ENCODE data around the gene APLP2.
"Not testable (repeated sequence)": the region's sequence is repeated elsewhere in the genome, so short reads cannot be mapped to it uniquely, and the experiment has no call there.

Gene APLP2

GRCh38 chr11:130174642-130175041, 104.9 kb downstream of the APLP2 start:
- no peak for DNase-seq (ENCODE audit: low spot score)

DNA sequence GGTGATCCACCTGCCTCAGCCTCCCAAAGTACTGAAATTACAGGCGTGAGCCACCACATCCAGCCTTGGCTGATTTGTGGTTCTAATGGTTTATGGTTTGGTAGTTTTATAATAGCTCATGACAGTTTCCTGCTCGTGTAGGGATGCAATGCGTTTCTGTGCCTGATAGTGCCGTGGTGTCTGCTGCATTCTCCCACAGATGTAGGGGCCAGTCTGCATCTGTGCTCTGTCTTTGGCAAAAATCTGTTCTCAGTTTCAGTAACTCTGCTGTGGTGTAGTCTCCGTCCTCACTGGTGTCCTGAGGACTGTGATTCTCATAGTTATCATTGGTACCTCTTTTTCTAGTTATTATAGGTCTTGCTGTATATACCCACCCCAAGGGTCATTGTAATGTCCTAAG, 106.2 kb downstream of the APLP2 start:
- no peak for DNase-seq (ENCODE audit: low spot score)

GRCh38 chr11:130177782-130178181, 108.1 kb downstream of the APLP2 start:
- DNase-seq (ENCODE audit: low spot score): no peak

DNA sequence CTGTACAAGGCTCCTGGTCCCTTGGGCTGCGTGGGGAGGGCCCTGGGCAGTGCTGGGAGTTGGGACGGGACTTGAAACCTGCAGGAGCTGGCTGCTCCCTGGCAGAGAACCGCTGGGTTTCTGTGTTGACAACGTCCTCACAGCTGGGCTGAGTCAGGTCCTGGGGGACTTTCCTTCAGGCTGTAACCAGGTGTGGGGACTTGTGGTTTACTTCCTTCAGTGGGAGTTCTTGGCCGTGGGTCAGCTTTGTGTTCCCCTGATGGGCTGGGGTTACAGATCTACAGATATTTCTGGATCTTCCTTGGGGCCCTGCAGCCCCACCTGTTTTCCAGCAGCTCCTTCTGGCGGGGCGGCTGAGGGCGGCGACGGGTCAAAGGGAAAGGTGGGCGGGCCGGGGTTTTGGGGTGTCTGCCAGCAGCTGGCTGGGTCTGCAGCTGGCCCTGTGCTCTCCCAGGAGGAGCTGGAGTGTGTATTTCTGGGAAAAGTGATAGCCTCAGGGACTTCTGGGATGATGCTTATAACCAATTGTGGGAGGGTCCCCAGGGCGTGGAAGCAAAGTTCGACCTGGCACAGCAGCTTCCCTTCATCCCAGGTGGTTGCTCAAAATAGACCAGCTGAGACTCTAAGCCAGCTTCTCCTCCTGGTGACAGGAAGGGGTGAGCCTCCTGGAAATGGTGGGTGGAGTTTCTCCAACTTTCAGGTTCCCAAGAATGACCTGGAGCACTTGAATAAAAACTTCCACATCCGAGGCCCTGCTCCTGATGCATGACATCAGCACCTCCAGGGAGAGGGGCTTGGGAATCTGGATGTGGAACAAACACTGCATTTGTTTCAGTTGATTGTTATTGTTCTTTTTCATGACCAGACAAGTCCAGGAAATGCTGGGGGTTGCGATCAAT, 109.0 kb downstream of the APLP2 start:
- no peak for DNase-seq (ENCODE audit: low spot score)

DNA sequence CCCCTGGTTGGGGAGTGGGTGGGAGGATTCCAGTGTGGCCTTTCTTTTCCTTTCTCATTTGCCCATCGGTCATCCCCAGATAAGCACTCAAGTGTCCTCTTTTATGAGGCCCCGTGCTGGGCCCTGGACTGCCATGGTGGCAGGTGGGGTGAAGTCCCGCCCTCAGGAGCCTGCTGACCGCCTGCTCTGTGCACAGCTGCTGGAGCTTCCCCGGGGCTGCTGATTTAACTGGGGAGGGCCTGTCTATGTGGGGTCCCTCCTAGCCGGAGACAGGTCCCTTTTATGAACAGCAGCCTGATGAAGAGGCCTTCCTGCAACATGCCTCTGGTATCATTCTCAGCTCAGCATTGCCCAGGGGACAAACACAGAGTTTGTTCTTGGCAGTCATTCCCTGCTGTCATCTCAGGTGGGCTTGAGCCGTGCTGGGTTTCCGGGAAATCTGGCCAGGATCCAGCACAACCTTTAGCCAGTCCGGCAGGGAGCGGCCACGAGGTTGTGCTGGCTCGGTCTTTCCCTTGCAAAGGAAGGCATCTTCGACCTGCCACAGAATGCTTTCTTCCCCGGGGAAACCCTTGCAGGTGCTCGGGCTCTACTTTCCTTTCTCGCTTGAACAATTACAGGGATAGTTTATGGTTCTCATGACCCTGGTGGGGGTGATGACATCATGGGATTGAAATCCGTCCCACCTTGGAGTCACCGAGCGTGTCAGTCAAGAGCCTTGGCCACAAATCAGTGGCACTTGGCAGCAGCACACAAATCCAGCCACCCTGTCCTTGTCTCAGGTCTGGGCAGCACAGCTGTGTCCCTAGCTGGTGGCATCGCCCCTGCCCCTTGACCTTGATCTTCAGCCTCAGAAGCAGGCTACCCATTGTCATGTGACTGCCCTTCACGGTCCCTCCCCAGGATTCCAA, 110.0 kb downstream of the APLP2 start:
- no peak for DNase-seq (ENCODE audit: low spot score)

DNA sequence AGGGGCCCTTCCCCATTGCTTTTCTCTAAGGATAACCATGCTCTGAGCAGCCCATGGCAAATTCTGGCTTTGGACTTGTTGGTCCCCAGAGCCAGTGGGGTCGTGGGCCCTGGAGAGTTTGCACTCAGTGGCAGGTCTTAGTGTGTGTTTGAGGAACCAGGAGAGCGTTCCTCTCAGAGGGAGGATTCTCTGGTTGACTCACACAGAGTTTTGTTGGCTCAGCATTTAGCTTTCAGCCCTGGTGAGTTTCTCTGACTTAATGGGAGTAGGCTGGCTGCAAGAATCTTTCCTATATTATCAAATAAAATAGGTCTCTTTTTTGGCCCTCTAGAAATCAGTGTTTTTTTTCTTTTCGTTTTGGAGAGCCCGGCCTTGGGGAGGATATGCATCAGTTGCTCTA, 110.8 kb downstream of the APLP2 start:
- DNase-seq (ENCODE audit: low spot score): no peak

DNA sequence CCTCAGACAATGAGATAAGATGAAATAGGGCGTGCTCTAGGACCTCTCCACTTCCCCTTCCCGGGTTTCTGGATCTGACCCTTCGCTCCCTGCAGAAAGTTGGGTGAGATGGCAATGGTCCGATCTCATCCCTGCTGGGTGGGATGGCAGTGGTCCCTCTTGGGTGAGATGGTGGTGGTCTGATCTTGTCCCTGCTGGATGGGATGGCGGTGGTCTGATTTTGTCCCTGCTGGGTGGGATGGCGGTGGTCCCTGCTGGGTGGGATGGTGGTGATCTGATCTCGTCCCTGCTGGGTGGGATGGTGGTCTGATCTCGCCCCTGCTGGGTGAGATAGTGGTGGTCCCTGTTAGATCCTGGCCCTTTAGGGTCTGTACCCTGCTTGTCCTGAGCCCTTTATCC, 111.2 kb downstream of the APLP2 start:
- no peak for DNase-seq (ENCODE audit: low spot score)

DNA sequence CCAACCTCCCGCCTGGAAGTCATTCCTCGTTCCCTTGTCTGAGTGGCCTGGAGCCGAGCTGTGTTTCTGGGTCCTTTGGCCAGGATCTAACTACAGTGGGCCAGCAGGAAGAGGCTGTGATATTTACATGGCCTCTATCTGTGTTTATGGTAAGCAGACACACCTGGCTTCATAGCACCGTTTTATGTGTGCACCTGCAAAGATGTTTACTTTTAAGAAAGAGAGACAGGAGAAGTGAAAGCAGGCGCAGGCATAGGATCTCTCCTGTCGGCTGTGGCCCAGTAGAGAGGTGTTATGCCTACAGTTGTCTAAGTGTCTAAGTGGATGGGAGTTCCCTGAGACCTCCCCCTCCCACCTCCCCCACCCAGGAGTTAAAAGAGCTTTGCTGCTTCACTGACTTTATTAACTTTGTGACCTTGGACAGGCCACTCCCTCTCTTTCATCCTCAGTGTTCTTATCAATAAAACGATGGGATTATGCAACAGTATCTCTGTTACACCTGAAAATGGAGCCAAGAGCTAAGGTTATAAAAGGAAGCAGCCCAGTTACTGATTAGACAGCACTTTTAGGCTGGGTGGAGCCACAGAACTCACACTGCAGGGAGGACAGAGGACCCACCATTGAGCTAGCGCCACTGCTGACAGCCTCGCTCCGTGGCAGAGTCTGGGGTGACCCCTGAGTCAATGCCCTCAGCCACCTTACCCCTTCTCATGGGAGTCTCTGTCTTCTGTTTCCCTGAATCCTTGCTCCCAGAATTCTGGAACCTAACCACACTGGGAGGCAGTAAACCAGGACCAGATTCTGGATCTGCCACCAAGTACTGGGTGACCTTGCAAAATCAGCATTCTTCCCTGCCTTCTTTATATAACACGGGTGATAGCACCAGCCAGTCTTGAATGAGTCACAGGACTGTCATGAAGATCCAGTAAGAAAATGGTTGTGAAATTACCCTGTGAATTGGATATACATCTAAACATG, 111.9 kb downstream of the APLP2 start:
- no peak for DNase-seq (ENCODE audit: low spot score)

DNA sequence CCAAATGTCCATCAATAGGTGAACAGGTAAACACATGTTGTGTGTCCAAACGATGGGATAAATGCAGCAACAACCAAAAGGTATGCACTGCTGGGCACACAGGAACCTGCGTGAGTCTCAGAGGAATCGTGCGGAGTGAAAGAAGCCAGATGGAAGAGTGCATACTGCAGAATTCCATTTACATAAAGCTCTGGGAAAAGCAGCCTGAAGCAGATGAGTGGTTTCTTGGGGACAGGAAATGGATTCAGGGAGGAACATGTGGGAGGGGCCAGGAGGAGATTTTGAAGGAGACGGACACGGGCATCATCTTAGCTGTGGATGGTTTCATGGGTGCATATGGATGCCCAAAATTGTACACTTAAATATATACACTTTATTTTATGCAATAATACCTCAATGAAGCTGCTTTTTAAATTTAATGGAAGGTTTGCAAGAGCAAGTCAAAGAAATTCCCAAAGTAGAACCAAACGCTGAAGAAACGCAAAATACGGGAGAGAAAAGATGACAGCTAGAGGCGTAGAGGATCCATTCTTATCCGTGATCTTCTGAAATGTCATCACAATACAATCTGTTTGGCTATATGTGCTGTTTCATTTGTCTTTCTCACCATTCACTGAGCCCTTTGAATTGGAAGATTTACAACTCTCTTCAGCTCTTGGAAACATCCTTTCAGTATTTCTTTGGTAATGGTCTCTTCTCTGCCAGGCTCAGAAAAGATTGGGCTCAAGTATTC, 114.3 kb downstream of the APLP2 start:
- no peak for DNase-seq (ENCODE audit: low spot score)

- no peak for DNase-seq (ENCODE audit: low spot score)
Observed at GRCh38 chr11:130187096-130187495, 117.4 kb downstream of the APLP2 start.

- DNase-seq (ENCODE audit: low spot score): no peak
Observed at GRCh38 chr11:130188047-130188446, 118.4 kb downstream of the APLP2 start.

DNA sequence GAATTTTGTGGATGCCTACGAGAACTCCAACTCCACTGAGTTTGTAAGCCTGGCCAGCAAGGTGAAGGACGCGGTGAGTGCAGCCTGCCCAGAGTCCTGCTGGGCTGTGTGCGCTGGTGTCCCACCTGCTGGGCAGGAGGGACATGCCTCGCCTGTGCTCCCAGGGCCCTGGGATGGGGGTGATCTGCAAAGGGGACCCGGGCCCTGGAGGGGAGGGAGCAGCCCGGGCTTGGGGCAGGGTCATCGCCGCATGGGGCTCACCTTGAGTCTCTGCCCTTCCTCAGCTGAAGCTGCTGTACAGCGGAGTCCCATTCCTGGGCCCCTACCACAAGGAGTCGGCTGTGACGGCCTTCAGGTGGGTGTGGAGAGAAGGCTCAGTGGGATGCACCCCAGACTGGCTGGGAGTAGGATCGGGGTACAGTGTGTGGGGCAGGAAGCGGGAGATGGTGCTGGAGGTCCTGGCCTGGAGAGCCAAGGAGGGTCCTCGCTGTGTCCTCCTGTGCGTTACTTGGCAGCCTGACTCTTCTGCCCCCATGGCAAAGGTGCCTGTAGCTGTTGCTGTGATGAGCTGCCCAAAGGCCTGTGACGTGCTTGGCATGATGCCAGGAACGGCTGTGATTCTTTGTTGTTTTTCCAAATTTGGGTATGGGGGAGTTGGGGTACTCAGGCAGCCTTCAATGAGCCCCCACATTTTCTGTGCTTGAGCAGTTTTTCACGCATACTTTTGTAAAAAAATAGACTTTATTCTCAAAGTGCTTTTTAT, 119.1 kb downstream of the APLP2 start:
- DNase-seq (ENCODE audit: low spot score): no peak

DNA sequence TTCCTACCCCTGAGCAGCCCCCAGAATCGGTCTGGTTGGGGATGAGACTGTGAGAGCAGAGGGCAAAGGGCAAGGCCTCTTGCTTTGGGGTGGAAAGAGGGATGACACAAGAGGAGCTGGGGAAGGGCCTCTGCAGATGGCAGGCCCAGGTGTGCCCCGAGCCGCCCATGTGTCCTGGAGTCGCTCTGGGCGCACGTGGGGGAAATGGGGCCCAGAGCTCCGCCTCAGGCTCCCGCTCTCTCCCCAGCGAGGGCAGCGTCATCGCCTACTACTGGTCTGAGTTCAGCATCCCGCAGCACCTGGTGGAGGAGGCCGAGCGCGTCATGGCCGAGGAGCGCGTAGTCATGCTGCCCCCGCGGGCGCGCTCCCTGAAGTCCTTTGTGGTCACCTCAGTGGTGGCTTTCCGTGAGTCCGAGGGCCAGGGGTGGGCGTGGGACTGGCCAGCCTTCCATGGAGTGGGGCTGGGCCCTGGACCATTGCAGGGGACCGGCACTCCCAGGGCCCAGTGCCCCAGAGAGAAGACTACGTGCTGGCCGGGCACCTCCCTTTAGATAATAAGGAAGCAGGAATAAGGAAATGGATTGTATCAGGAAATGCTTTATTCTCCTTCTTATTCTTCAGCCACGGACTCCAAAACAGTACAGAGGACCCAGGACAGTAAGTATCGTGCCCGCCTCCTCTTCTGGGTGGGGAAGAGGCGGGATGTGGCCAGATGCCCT, 120.0 kb downstream of the APLP2 start:
- DNase-seq (ENCODE audit: low spot score): no peak

- DNase-seq (ENCODE audit: low spot score): no peak
Observed at GRCh38 chr11:130190371-130190881, 120.7 kb downstream of the APLP2 start.

DNA sequence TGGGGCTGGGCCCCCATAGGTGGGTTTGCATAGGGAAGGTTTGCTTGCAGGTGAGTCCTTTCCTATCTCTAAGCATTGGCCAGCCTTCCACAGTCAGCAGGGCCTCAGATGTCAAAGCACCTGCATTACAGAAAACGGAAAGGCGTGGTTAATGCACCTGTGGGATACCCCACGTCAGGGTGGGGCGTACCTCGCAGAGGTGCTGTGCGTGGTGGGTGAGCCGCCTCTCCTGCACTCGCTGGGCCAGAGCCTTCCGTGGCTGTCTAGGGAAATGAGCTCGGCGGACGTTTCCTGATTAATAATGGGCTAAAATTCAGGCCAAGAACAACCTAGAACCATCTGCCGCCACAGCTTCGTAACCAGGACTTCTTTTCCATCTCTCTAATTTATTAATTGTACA, 122.2 kb downstream of the APLP2 start:
- DNase-seq (ENCODE audit: low spot score): no peak

DNA sequence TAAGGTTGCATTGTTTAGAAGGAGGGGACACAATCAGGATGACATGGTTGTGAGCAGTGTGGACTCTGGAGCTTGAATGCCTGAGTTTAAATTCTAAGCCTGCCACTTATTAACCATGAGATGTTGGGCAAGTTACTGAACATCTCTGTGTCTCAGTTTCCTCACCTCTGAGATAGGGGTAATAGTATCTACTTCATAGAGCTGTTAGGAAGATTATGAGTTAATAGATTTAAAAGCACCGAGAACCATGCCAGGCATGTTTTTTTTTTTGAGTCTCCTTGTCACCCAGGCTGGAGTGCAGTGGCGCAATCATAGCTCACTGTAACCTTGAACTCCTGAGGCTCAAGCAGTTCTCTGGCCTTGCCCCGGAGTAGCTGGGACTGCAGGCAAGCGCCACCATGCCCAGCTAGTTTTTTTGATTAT, 123.2 kb downstream of the APLP2 start:
- DNase-seq (ENCODE audit: low spot score): no peak

GRCh38 chr11:130193551-130193950, 123.9 kb downstream of the APLP2 start:
- DNase-seq (ENCODE audit: low spot score): not testable (repeated sequence)

Data from CD4-positive, alpha-beta T cell treated with Interleukin-2 at 100 ng/mL for 4 hours (primary cell).